Prostate gland (tissue), 2 donors: ENCODE results near the gene CCNB1.
"Not testable (repeated sequence)": the region's sequence is repeated elsewhere in the genome, so short reads cannot be mapped to it uniquely, and the experiment has no call there.

Source experiments
- POLR2A ChIP-seq: fragments of 450-650 bp; IDR thresholded peaks from one replicate; pipeline ENCODE4 v1.6.1; 2016; ENCODE audit warnings: antibody characterized with exemption, mild to moderate bottlenecking
- POLR2AphosphoS5 ChIP-seq: sonication (generic); formaldehyde crosslinking; IDR thresholded peaks from one replicate; pipeline ENCODE4 v1.6.1; 2017; ENCODE audit warnings: antibody characterized with exemption
- TF ChIP-seq, protein P1 (sequence below), 4 experiments: fragments of 200-600 bp in 2 of 4; fragments of 450-650 bp in 2 of 4; sonication (generic) in 2 of 4; IDR thresholded peaks; 1 replicate in 3 of 4; 2 replicates in 1 of 4; pipeline ENCODE4 v1.5.1; 2016 to 2019; ENCODE audit warnings: antibody characterized with exemption in 4 of 4, mild to moderate bottlenecking in 2 of 4, moderate library complexity in 2 of 4

DNA sequence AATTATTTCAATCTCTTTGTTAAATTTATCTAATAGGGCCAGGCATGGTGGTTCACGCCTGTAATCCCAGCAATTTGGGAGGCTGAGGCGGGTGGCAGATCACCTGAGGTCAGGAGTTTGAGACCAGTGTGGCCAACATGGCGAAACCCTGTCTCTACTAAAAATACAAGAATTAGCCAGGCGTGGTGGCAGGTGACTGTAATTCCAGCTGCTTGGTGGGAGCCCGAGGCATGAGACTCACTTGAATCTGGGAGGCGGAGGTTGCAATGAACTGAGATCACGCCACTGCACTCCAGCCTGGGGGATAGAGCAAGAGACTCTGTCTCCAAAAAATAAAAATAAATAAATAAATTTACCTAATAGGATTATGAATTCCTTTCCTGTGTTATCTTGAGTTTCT, 18.4 kb upstream of the CCNB1 start:
- TF ChIP-seq, protein P1, sequence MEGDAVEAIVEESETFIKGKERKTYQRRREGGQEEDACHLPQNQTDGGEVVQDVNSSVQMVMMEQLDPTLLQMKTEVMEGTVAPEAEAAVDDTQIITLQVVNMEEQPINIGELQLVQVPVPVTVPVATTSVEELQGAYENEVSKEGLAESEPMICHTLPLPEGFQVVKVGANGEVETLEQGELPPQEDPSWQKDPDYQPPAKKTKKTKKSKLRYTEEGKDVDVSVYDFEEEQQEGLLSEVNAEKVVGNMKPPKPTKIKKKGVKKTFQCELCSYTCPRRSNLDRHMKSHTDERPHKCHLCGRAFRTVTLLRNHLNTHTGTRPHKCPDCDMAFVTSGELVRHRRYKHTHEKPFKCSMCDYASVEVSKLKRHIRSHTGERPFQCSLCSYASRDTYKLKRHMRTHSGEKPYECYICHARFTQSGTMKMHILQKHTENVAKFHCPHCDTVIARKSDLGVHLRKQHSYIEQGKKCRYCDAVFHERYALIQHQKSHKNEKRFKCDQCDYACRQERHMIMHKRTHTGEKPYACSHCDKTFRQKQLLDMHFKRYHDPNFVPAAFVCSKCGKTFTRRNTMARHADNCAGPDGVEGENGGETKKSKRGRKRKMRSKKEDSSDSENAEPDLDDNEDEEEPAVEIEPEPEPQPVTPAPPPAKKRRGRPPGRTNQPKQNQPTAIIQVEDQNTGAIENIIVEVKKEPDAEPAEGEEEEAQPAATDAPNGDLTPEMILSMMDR (IDR thresholded peaks at IDR 0.05): not testable (repeated sequence)
- not testable (repeated sequence) for TF ChIP-seq POLR2AphosphoS5, POLR2A
